SW480 (cell line): Measurements from ENCODE around the gene CEP131.

ENCODE experiments used
- DNase-seq: peaks from one replicate; pipeline ENCODE4 v3.0.0-alpha.2; 2016; ENCODE audit warnings: low spot score

The CEP131 gene

GRCh38 chr17:81199482-81199830 lies 23.3 kb downstream of the CEP131 start:
- no peak for DNase-seq

GRCh38 chr17:81198826-81199481 lies 23.8 kb downstream of the CEP131 start:
- no peak for DNase-seq

DNA sequence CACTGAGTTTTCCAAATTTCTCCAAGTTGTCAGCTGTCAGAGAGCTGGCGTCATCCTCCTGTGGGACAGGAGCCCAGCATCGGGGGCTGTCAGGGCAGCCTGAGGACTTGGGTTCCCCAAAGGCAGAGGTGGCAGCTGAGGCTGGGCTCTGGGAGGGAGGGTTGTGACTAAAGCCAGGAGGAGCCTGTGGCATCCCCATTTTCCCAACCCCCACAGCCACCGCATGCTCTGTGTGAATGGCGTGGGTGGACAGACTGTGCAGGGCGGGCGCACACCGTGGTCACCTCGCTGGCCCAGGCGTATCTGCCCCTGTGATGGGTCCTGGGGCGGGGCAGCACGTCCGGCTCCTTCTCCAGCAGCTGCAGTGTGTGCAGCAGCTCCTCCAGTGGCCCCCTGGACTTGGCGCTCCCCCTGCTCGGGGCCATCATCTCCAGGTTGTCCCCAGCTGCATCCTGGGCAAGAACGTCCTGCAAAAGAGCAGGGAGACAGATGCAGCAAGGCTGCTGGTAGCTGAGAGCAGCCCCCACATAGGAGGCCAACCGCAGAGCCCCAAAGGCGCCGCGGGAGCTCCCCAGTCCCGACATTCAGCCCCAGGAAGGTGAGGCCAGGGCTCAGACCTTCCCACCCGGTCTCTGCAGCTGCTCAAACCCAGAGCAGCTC lies 24.8 kb downstream of the CEP131 start:
- DNase-seq = peak; percentile 64

GRCh38 chr17:81197409-81197795 lies 25.4 kb downstream of the CEP131 start:
- DNase-seq = no peak

DNA sequence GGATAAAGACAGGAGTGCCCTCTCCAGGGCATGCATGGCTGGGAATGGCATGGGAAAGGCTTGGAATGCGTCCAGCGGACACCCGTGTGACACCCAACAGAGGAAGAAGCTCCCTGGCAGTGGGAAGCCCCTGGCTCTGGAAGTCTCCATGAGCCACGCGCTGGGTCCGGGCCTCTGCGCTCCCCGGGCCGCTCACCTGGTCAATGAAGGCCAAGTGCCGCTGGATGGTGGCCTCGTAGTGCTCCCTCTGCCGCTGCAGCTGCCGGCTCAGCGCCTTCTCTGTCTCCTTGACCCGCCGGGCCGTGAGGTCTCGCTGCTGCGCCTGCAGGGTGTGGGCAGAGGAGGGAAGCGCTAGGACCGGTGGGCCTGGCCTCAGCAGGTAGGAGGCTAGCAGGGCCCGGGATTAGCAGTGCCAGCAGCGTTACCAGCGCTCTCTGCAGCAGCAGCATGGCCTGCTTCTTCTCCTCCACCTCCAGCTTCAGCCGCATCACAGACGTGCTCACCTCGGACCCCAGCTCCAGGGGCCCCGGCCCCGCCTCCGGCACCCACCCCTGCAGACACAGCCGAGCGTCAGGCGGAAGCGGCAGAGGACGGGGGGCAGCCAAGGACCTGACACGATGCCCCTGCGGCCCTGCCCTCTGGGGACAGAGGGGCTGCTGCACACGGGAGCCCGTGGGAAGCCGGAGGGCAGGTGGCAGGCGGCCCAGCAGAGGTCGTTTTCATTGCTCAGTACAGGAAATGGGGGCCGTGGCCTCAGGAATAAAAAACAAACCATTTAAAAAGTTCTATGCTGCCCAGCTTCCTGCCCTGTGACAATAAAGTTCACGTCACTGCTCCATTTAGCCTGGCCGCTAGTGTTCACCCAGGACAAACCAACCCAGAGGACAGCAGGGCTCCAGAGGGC lies 26.0 kb downstream of the CEP131 start:
- no peak for DNase-seq

- no peak for DNase-seq
Measured at GRCh38 chr17:81195941-81196495, 26.7 kb downstream of the CEP131 start.

DNA sequence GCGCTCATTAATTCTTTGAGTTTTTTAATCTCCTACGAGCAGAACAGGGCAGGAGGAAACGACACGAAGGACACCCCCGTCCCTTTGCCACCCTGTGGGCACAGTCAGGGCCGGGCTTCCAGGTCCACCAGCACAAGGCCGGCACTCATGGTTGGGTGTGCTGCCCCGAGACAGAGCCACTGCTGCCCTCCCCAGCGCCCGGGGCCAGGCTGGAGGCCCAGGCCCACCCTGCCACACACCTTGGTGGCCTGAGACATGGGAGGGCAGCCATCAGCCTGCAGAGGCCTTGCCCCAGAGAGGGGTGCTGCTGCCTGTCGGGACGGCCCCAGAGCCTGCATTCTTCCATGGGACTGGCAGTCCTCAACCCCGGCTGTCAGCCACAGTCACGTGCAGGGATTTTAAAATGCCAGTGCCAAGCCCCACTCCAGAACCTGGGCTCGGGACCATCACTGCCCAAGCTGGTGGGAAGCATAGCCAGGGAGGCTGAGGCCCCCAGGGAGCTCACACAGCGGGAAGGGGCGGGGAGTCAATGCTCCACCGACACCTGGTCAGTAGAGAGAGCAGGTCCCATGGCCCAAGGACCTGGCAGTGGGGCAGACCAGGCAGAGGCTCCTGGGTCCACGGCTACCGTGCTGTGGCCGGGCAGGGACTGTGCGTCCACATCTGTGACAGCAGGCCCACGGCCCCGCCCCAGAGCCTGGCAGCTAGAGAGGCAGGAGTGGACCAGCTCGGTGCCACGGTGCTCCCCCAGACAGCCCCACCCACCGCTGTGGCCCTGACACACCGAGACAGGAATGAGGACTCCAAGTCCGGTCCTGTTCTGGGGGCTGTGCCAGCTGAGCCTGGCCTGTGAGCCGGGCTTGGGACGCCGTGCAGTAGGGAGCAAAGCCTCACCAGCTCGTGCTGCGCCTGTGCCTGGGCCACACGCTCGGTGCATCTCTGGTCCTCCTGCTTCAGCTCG lies 27.5 kb downstream of the CEP131 start:
- DNase-seq = no peak

DNA sequence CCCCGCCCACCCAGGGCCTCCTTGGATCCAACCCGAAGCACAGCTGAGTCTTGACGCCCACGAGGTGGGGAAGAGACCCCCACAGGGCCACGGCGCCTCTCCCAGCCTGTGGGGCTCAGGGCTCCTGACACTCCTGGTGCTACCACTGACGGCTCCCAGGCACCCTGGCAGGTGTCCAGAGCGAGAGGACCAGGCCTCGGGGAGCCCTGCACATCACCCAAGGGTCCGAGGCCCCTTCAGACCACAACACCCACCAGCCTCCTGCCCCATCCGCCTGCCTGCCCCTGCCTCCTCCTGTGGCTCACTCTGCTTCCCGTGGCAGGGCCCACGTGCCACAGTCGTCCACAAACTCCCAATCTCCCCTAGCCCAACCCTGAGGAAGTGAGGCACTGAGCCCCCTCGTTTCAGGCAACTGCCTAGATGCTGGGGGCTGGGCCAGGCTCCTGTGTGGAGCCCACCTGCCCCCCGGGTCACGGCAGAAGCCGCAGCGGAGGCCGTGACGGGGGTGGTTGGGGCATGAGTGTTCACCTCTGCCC lies 28.5 kb downstream of the CEP131 start:
- no peak for DNase-seq

GRCh38 chr17:81193470-81194224 lies 29.1 kb downstream of the CEP131 start:
- DNase-seq = no peak

GRCh38 chr17:81193051-81193410 lies 29.7 kb downstream of the CEP131 start:
- no peak for DNase-seq

DNA sequence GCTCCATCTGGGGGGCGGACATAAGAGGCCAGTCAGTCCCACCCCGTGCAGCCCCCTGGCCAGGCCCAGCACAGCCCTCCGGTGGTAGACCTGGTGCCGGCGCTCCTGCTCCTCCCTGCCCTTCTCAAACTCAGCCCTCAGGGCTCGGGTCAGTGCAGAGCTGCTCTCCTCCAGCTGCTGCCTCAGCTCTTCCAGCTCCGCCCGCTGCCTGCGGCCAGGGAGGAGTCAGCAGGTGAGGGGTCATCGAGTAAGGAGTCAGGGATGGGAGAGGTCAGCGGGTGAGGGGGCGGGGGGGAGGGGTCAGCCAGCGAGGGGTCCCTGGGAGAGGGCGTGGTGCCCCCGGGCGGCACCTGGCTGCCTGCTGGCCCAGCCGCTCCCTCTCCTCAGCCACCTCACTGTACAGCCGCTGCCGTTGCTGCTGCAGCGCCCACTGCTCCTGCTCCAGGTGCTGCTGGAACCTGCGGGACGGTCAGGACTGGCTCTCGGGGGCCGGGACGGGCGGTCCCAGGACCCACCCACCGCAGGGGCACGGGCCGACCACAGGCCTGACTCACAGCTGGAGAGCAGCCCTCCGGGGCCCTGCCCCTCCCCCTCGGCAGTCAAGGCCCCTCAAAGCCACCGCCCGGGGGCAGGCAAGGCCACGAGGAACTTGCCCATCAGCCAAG lies 30.2 kb downstream of the CEP131 start:
- DNase-seq = peak; percentile 36

GRCh38 chr17:81191646-81192045 lies 31.1 kb downstream of the CEP131 start:
- no peak for DNase-seq

GRCh38 chr17:81191116-81191515 lies 31.6 kb downstream of the CEP131 start:
- no peak for DNase-seq

- no peak for DNase-seq
Measured at GRCh38 chr17:81190591-81190990, 32.2 kb downstream of the CEP131 start.

DNA sequence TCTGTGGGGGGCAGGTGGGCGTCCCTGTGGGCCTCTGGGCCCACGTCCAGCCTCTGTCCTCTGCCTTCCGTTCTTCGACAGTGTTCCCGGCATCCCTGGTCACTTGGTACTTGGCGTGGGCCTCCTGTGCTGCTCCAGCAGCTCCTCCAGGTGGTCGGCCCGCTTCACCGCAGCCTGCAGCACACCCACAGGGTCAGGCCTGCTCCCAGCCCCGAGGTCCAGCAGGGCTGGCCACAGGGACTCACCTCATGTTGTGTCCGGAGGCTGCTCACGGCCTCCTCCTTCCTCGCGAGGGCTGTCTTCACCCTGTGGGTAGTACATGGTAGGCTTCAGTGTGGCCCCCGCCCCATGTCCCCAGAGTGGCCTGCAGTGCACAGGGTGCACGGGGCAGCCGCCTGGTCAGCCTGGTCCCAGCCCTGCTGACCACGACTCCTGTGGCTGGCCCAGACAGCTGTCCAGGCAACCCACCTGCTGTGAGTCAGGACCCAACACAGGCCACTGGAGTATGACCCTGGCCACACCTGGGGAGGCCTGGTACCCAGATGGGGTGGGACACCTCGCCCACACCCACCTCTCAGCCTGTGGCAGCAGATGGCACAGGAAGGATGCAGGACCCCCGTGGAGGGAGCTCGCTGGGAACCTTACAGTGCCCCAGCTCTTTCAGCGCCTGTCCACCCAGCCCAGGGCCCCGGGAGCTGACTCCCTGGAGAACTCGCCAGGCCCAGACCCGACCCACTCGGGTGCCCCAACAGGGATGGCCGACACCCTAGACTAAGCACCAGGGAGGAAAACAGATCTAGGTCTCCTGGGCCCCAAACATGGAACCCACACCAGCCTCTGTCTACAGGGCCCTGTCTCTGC lies 32.9 kb downstream of the CEP131 start:
- DNase-seq = no peak

- no peak for DNase-seq
Measured at GRCh38 chr17:81189016-81189415, 33.7 kb downstream of the CEP131 start.

DNA sequence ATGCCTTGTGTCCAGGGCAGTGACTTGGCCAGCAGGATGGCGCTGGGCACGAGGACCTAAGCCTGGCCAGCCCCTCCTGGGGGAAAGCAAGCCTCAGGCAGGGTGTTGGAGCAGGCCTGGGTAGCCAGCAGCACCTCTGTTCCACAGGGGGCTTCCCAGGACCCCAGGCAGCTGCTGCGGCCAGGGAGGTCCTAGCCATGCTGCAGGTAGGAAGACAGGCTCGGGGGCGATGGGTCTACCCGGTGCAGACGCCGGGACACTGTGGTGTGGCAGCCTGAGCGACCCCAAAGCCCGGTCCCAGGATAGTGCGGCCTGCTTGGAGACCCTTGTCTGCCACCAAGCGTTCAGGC lies 34.3 kb downstream of the CEP131 start:
- no peak for DNase-seq

DNA sequence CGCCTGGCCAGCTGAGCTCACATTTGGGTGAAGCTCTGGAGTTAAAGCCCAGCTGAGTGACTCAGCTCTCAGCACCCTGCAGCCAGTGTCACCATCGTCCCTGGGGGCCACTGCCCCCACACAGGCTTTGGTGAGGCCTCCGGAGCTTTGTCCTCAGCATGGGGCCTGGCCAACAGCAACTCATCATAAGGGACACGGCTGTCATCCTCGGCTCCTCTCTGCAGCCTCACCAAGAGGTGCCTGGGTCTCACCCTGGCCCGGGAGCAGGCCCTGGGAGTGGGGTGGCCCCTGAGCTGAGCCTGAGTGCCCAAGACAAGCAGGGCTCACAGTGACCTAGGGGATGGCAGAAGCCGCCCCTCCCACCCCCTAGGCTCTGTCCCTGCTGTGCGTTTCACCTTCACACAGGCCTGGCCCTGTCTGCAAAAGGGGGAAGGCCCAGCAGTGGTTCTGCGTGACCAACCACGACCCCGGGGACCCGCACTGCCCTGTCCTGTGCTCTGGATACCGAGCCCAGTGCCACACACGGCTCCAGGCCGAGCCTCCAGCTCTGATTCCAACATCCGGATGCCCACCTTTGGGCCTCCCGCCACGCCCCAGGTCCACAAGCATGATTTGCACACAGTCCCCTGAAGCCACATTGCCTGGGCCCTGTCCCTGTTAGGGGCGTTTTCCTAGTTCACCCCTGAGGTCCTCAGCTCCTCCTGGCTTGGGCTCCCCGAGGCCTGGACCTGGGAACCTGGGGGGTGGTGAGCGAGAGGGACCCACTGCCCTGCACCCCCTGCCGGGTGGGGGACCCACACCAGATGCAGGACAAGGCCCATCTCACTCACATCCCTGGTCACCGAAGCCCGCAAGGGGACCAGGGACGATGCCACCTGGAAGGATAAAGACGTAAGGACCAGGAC lies 34.9 kb downstream of the CEP131 start:
- DNase-seq = no peak
